HG03095 (cell line): ENCODE results near the gene TFPI2.

ENCODE experiments used
- ATAC-seq: cut with Tn5 transposase; IDR thresholded peaks from one replicate; pipeline ENCODE4 v1.9.1; 2021; ENCODE audit warnings: moderate library complexity; ENCODE audit not compliant: unreplicated experiment

TFPI2 gene

GRCh38 chr7:93910076-93910994, 19.8 kb upstream of the TFPI2 start:
- ATAC-seq, result no peak

- ATAC-seq, result no peak
These were observed 15.7 kb upstream of the TFPI2 start, which contains the start of gene GNGT1 for GRCh38 chr7:93906267-93906666. Gene GNGT1, plus strand, starts transcription at chr7:93906567. Its CDS starts 180 bp downstream, at chr7:93906747.

- ATAC-seq, result no peak
These were observed 12.3 kb upstream of the TFPI2 start for GRCh38 chr7:93902777-93903423.

GRCh38 chr7:93897680-93898079, 7.1 kb upstream of the TFPI2 start:
- ATAC-seq, result no peak

- ATAC-seq, result no peak
These were observed 5.5 kb upstream of the TFPI2 start for GRCh38 chr7:93895859-93896600.

GRCh38 chr7:93894966-93895640, 4.5 kb upstream of the TFPI2 start:
- ATAC-seq, result no peak

- ATAC-seq, result no peak
These were observed 3.9 kb upstream of the TFPI2 start for GRCh38 chr7:93894426-93894825.

- no peak for ATAC-seq
These were observed 501 bp downstream of the TFPI2 start for GRCh38 chr7:93890041-93890463.

- ATAC-seq, result no peak
These were observed 1.3 kb downstream of the TFPI2 start for GRCh38 chr7:93889261-93889660.

- no peak for ATAC-seq
These were observed 6.0 kb downstream of the TFPI2 start for GRCh38 chr7:93884541-93884940.

- no peak for ATAC-seq
These were observed 6.6 kb downstream of the TFPI2 start for GRCh38 chr7:93883917-93884345.

- no peak for ATAC-seq
These were observed 7.3 kb downstream of the TFPI2 start for GRCh38 chr7:93883078-93883916.

GRCh38 chr7:93882468-93882867, 8.1 kb downstream of the TFPI2 start:
- ATAC-seq, result no peak

GRCh38 chr7:93879356-93879755, 11.2 kb downstream of the TFPI2 start:
- no peak for ATAC-seq

- ATAC-seq, result no peak
These were observed 12.8 kb downstream of the TFPI2 start for GRCh38 chr7:93877742-93878141.

GRCh38 chr7:93873998-93874574, 16.5 kb downstream of the TFPI2 start:
- no peak for ATAC-seq

GRCh38 chr7:93866886-93867285, 23.7 kb downstream of the TFPI2 start:
- ATAC-seq, result no peak

- no peak for ATAC-seq
These were observed 27.9 kb downstream of the TFPI2 start for GRCh38 chr7:93862651-93863050.

GRCh38 chr7:93861325-93861949, 29.1 kb downstream of the TFPI2 start:
- ATAC-seq, result no peak
